ENCODE measurements around the gene PLCB2.

- TF ChIP-seq POLR2AphosphoS5 (IDR thresholded peaks at IDR 0.05; ENCODE audit: low read depth, low read length) (no peak), REST (IDR thresholded peaks at IDR 0.05; ENCODE audit: insufficient read depth in 1 of 2, low read depth in 2 of 2, low read length in 2 of 2) (no peak), SIN3A (IDR thresholded peaks at IDR 0.05; ENCODE audit: borderline replicate concordance, insufficient read depth, low read length) (no peak)
Observed at GRCh38 chr15:40344631-40345120, 36.9 kb upstream of the PLCB2 start.
